Adrenal gland (tissue), 5 donors: Measurements from ENCODE around the gene PPP1R9A.

Source experiments
- POLR2A ChIP-seq, 2 donors: fragments of 450-650 bp; IDR thresholded peaks; one replicate each; pipeline ENCODE4 v1.6.1; 2017; ENCODE audit warnings: antibody characterized with exemption in 2 of 2, mild to moderate bottlenecking in 2 of 2, moderate library complexity in 1 of 2
- TF ChIP-seq, protein P1 (sequence below), 6 experiments: fragments of 450-650 bp in 4 of 6; fragments of 200-600 bp in 2 of 6; sonication (generic) in 1 of 6; IDR thresholded peaks; 1 replicate in 5 of 6; 2 replicates in 1 of 6; pipeline versions ENCODE4 v1.5.1 to v1.8.0; 2016 to 2021; ENCODE audit warnings: antibody characterized with exemption in 6 of 6, mild to moderate bottlenecking in 2 of 6, moderate library complexity in 1 of 6
- donor health status: DM: no; HTN: no; CAD: no.

DNA sequence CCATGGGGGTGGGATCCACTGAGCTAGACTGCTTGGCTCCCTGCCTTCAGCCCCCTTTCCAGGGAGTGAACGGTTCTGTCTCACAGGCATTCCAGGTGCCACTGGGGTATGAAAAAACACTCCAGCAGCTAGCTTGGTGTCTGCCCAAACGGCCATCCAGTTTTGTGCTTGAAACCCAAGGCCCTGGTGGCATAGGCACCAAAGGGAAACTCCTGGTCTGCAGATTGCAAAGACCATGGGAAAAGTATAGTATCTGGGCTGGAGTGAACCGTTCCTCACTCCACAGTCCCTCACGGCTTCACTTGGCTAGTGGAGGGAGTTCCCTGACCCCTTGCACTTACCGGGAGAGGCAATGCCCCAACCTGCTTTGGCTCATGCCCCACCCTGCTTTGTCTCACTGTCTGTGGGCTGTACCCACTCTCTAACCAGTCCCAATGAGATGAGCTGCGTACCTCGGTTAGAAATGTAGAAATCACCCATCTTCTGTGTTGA lies 62.7 kb downstream of the PPP1R9A start:
- TF ChIP-seq, protein P1, sequence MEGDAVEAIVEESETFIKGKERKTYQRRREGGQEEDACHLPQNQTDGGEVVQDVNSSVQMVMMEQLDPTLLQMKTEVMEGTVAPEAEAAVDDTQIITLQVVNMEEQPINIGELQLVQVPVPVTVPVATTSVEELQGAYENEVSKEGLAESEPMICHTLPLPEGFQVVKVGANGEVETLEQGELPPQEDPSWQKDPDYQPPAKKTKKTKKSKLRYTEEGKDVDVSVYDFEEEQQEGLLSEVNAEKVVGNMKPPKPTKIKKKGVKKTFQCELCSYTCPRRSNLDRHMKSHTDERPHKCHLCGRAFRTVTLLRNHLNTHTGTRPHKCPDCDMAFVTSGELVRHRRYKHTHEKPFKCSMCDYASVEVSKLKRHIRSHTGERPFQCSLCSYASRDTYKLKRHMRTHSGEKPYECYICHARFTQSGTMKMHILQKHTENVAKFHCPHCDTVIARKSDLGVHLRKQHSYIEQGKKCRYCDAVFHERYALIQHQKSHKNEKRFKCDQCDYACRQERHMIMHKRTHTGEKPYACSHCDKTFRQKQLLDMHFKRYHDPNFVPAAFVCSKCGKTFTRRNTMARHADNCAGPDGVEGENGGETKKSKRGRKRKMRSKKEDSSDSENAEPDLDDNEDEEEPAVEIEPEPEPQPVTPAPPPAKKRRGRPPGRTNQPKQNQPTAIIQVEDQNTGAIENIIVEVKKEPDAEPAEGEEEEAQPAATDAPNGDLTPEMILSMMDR (IDR thresholded peaks at IDR 0.05), result no peak
- no peak for TF ChIP-seq POLR2A (IDR thresholded peaks at IDR 0.05)
